Measurements from ENCODE around the gene TRDN.

DNA sequence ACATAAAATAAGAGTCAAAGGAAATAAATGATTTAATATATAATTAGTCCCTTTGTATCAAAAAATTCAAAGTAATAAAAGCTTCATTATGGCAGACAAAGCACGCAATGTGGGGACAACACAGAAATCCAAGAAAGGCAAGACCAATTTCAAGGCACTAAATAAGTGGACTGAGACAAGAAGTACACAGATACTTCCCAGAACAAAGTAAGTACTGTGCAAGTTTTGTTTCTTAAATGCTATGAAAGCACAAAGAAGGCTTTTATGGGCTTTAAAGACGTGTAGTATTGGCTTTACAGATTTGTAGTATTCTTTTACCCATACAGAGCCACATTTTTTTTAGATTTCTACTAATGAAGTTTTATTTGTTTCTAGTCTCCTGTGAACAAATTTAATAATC lies 174.6 kb downstream of the TRDN start:
- no peak for TF ChIP-seq CTCF (IDR thresholded peaks at IDR 0.05; ENCODE audit: borderline replicate concordance, extremely low read depth, low read length, poor library complexity, severe bottlenecking)
- TF ChIP-seq EZH2 (IDR thresholded peaks at IDR 0.05; ENCODE audit: borderline replicate concordance, low read depth, low read length, severe bottlenecking), result no peak
